GM19043 (cell line): Measurements from ENCODE around the gene DRGX.

Source experiments
- ATAC-seq: cut with Tn5 transposase; IDR thresholded peaks from one replicate; pipeline ENCODE4 v1.9.1; 2021; ENCODE audit warnings: low read depth; ENCODE audit not compliant: unreplicated experiment

The DRGX gene

GRCh38 chr10:49384268-49384953 lies 11.5 kb downstream of the DRGX start:
- no peak for ATAC-seq

GRCh38 chr10:49383853-49384252 lies 12.0 kb downstream of the DRGX start:
- no peak for ATAC-seq

- no peak for ATAC-seq
These were observed 13.1 kb downstream of the DRGX start for GRCh38 chr10:49382826-49383225.

GRCh38 chr10:49382226-49382625 lies 13.7 kb downstream of the DRGX start:
- ATAC-seq: no peak

- ATAC-seq: no peak
These were observed 14.6 kb downstream of the DRGX start for GRCh38 chr10:49381111-49381900.

- ATAC-seq: no peak
These were observed 16.1 kb downstream of the DRGX start for GRCh38 chr10:49379596-49380410.

- ATAC-seq: no peak
These were observed 18.6 kb downstream of the DRGX start for GRCh38 chr10:49377256-49377655.

GRCh38 chr10:49375611-49376010 lies 20.3 kb downstream of the DRGX start:
- ATAC-seq: no peak

GRCh38 chr10:49374740-49375139 lies 21.1 kb downstream of the DRGX start:
- no peak for ATAC-seq

- no peak for ATAC-seq
These were observed 22.5 kb downstream of the DRGX start for GRCh38 chr10:49373361-49373760.

- ATAC-seq: no peak
These were observed 23.9 kb downstream of the DRGX start for GRCh38 chr10:49371967-49372366.

GRCh38 chr10:49370326-49371100 lies 25.4 kb downstream of the DRGX start:
- no peak for ATAC-seq

GRCh38 chr10:49369216-49370162 lies 26.4 kb downstream of the DRGX start:
- no peak for ATAC-seq

- ATAC-seq: no peak
These were observed 27.6 kb downstream of the DRGX start for GRCh38 chr10:49368256-49368655.

- ATAC-seq: no peak
These were observed 28.3 kb downstream of the DRGX start for GRCh38 chr10:49367600-49367999.

GRCh38 chr10:49366460-49366859 lies 29.4 kb downstream of the DRGX start:
- no peak for ATAC-seq

GRCh38 chr10:49365675-49366415 lies 30.0 kb downstream of the DRGX start:
- ATAC-seq: no peak

- no peak for ATAC-seq
These were observed 30.6 kb downstream of the DRGX start for GRCh38 chr10:49365275-49365674.

GRCh38 chr10:49364747-49365146 lies 31.1 kb downstream of the DRGX start:
- no peak for ATAC-seq
